GM23338 (cell line): Measurements from ENCODE around the gene DUS2. TPM values are rescaled to one million over a fixed set of nuclear protein-coding genes. Genes with fewer than 3 reads are reported as not detected.

Source experiments
- ATAC-seq: fragments of 200-7000 bp; cut with Tn5 transposase; 3 replicates; pipeline ENCODE4 v1.9.1; 2020
- DNase-seq: peaks from one replicate; pipeline ENCODE4 v3.0.0-alpha.2; 2015; ENCODE audit warnings: low spot score
- H2AFZ ChIP-seq: fragments of 200-600 bp; sonication (generic); 2 replicates; pipeline ENCODE4 v1.8.0; 2016; ENCODE audit warnings: antibody characterized with exemption, mild to moderate bottlenecking, moderate library complexity
- H3F3A ChIP-seq: fragments of 200-600 bp; sonication (generic); replicated peaks from 2 replicates; pipeline ENCODE4 v1.8.0; 2017; ENCODE audit warnings: antibody characterized with exemption, mixed run types, low read depth
- H3K27ac ChIP-seq: fragments of 200-600 bp; sonication (generic); 2 replicates; pipeline ENCODE4 v1.6.1; 2016; ENCODE audit warnings: low read depth
- H3K27me3 ChIP-seq: fragments of 200-600 bp; sonication (generic); 2 replicates; pipeline ENCODE4 v1.8.0; 2016; ENCODE audit warnings: mild to moderate bottlenecking, mixed run types, moderate library complexity; ENCODE audit not compliant: insufficient read depth
- H3K36me3 ChIP-seq: fragments of 200-600 bp; sonication (generic); 2 replicates; pipeline ENCODE4 v1.8.0; 2016; ENCODE audit warnings: mild to moderate bottlenecking; ENCODE audit not compliant: insufficient read depth
- H3K4me1 ChIP-seq: fragments of 200-600 bp; sonication (generic); 2 replicates; pipeline ENCODE4 v1.8.0; 2016; ENCODE audit warnings: mild to moderate bottlenecking, moderate library complexity; ENCODE audit not compliant: insufficient read depth
- H3K4me2 ChIP-seq: fragments of 200-600 bp; sonication (generic); 2 replicates; pipeline ENCODE4 v1.7.1; 2017; ENCODE audit warnings: mixed run types
- H3K4me3 ChIP-seq: fragments of 200-600 bp; sonication (generic); 2 replicates; pipeline ENCODE4 v1.6.1; 2016; ENCODE audit warnings: mixed run types
- H3K79me2 ChIP-seq: fragments of 200-600 bp; sonication (generic); replicated peaks from 2 replicates; pipeline ENCODE4 v1.8.0; 2017; ENCODE audit warnings: mild to moderate bottlenecking; ENCODE audit not compliant: insufficient read depth
- H3K9me2 ChIP-seq: fragments of 200-600 bp; sonication (generic); 2 replicates; pipeline ENCODE4 v1.8.0; 2017; ENCODE audit not compliant: insufficient read depth
- H4K20me1 ChIP-seq: fragments of 200-600 bp; sonication (generic); replicated peaks from 2 replicates; pipeline ENCODE4 v1.8.0; 2017; ENCODE audit warnings: mild to moderate bottlenecking; ENCODE audit not compliant: insufficient read depth
- H3K27ac Mint-ChIP-seq: 2 replicates; pipeline ENCODE4 v1.8.0; 2020; ENCODE audit warnings: inconsistent platforms, mild to moderate bottlenecking, moderate library complexity, mixed read lengths
- H3K27me3 Mint-ChIP-seq: 3 replicates; pipeline ENCODE4 v1.8.0; 2022; ENCODE audit warnings: low read depth, mild to moderate bottlenecking, moderate library complexity, mixed read lengths, inconsistent platforms; ENCODE audit not compliant: insufficient read depth, poor library complexity
- H3K36me3 Mint-ChIP-seq: 3 replicates; pipeline ENCODE4 v1.8.0; 2021; ENCODE audit warnings: low read depth, mild to moderate bottlenecking, inconsistent platforms, moderate library complexity, mixed read lengths
- H3K4me1 Mint-ChIP-seq: 3 replicates; pipeline ENCODE4 v1.8.0; 2020; ENCODE audit warnings: mild to moderate bottlenecking, inconsistent platforms, mixed read lengths
- H3K4me3 Mint-ChIP-seq: 3 replicates; pipeline ENCODE4 v1.8.0; 2021; ENCODE audit warnings: moderate library complexity, mild to moderate bottlenecking, inconsistent platforms, mixed read lengths
- H3K9me3 Mint-ChIP-seq: 3 replicates; pipeline ENCODE4 v1.8.0; 2020; ENCODE audit warnings: moderate library complexity, mild to moderate bottlenecking, inconsistent platforms, mixed read lengths
- CREB1 ChIP-seq: fragments of 250-450 bp; sonication (Bioruptor Pico); IDR thresholded peaks from 2 replicates; pipeline ENCODE4 v1.5.0; 2020; ENCODE audit warnings: low read depth, mild to moderate bottlenecking, moderate library complexity
- CTCF ChIP-seq, 2 experiments: fragments of 200-600 bp in 1 of 2; sonication (generic) in 1 of 2; conservative IDR thresholded peaks; 2 replicates each; pipeline versions ENCODE4 v1.5.1 to v1.6.1; 2016 to 2017; ENCODE audit warnings: antibody characterized with exemption in 2 of 2, low read depth in 2 of 2, mild to moderate bottlenecking in 2 of 2, moderate library complexity in 1 of 2
- EZH2 ChIP-seq: fragments of 200-600 bp; sonication (generic); IDR thresholded peaks from one replicate; pipeline ENCODE4 v1.8.0; 2017; ENCODE audit warnings: antibody characterized with exemption, mild to moderate bottlenecking, low read depth; ENCODE audit not compliant: unreplicated experiment
- EZH2phosphoT487 ChIP-seq: fragments of 200-600 bp; sonication (generic); IDR thresholded peaks from one replicate; pipeline ENCODE4 v1.8.1; 2018; ENCODE audit warnings: antibody characterized with exemption; ENCODE audit not compliant: unreplicated experiment
- JUNB ChIP-seq: IDR thresholded peaks from one replicate; pipeline ENCODE4 v1.6.1; 2016; ENCODE audit warnings: antibody characterized with exemption; ENCODE audit not compliant: unreplicated experiment
- POLR2AphosphoS5 ChIP-seq: IDR thresholded peaks from 2 replicates; pipeline ENCODE4 v1.6.1; 2016; ENCODE audit warnings: antibody characterized with exemption, low read depth
- polyA plus RNA-seq: library from polyadenylated mRNA; unstranded; fragments of >200 nt; fragmentation: Nextera tagmentation; extraction: Ambion mirVana; gene quantifications from 2 replicates; pipeline ENCODE4 v1.2.1, GENCODE V29; 2016
- total RNA-seq: library from RNA; depleted of rRNA; stranded (reverse); fragments of >200 nt; shearing (Covaris generic); gene quantifications from 2 replicates; pipeline ENCODE4 v1.2.3, GENCODE V29; 2014
- TF ChIP-seq, protein P1 (sequence below): fragments of 250-450 bp; sonication (Bioruptor Pico); IDR thresholded peaks from 2 replicates; pipeline ENCODE4 v1.5.0; 2020; ENCODE audit warnings: mild to moderate bottlenecking, moderate library complexity
- TF ChIP-seq, protein P2 (sequence below): IDR thresholded peaks from one replicate; pipeline ENCODE4 v1.6.1; 2018; ENCODE audit warnings: antibody characterized with exemption; ENCODE audit not compliant: unreplicated experiment

Gene DUS2
- total and polyA plus RNA-seq, 2 experiments from 2014 or later = 13.3 to 26.4 TPM

GRCh38 chr16:68064791-68065365 lies 41.8 kb downstream of the DUS2 start:
- H3K36me3 ChIP-seq = no peaks in the 10 kb centered on the region
- H3K4me1 ChIP-seq = no peaks in the 10 kb centered on the region
- H3K36me3 Mint-ChIP-seq = peaks cover 15% of the 10 kb centered on the region
- H3K27me3 Mint-ChIP-seq = peaks cover 10% of the 10 kb centered on the region
- ATAC-seq (peak; percentile 99), DNase-seq (peak; percentile 82)
- no peak overlapping the region for H3K4me2 ChIP-seq
- no peak overlapping the region for H2AFZ ChIP-seq
- no peak overlapping the region; the same call in 2 of the 3 replicates for H3K4me3 Mint-ChIP-seq
- H3K9me3 Mint-ChIP-seq = no peaks in the 10 kb centered on the region; the same call in 2 of the 3 replicates
- TF ChIP-seq CTCF (conservative IDR thresholded peaks at IDR 0.05; ENCODE audit: low read depth in 2 of 2) (peak; percentile 83), CREB1 (no peak)
- no peaks in the 10 kb centered on the region for H3K79me2 ChIP-seq
- no peak overlapping the region for H3K27ac Mint-ChIP-seq
- H3K4me3 ChIP-seq = no peak overlapping the region
- H3K27ac ChIP-seq = no peak overlapping the region
- H3K27me3 ChIP-seq = no peaks in the 10 kb centered on the region
- H3K4me1 Mint-ChIP-seq = peaks cover 3% of the 10 kb centered on the region; the same call in 2 of the 3 replicates
- peaks cover 3% of the 10 kb centered on the region; the same call in 1 of the 2 replicates for H3F3A ChIP-seq
- no peaks in the 10 kb centered on the region for H3K9me2 ChIP-seq
- peaks cover 6% of the 10 kb centered on the region; the same call in 1 of the 2 replicates for H4K20me1 ChIP-seq

DNA sequence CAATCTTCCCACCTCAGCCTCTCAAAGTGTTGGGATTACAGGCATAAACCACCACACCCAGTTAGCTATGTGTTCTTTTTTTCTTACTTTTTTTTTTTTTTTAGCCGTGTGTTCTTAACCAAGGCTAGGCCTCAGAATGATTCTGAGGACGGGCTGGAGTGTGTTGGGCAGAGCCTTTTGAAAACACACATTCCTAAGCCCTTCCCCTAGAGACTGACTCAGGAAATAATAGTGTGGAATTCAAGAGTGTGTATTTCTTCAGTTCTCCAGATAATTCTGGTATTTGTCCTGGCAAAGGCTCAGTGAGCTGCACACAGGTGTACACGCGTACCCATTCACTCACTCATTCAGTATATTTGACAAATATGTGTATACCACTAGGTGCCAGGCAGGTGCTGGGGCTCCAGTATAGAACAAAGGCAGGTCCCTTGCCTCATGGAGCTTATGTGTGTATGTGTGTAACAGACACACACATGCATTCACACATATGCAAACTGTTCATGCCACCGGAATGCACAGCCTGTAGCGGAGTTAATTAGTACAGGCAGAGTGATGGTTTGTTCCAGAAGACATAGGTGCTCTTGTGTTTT lies 42.7 kb downstream of the DUS2 start:
- Histone ChIP-seq H3K27me3 (no peaks in the 10 kb centered on the region), H3K9me2 (no peaks in the 10 kb centered on the region), H3K27ac (no peak overlapping the region), H3K36me3 (no peaks in the 10 kb centered on the region), H3K79me2 (no peaks in the 10 kb centered on the region), H3K4me1 (no peaks in the 10 kb centered on the region), H3K4me2 (no peak overlapping the region), H4K20me1 (peaks cover 6% of the 10 kb centered on the region; the same call in 1 of the 2 replicates), H3K4me3 (no peak overlapping the region), H3F3A (peaks cover 3% of the 10 kb centered on the region; the same call in 1 of the 2 replicates), H2AFZ (no peak overlapping the region)
- no peak overlapping the region for H3K27ac Mint-ChIP-seq
- H3K36me3 Mint-ChIP-seq = peaks cover 23% of the 10 kb centered on the region
- H3K9me3 Mint-ChIP-seq = no peaks in the 10 kb centered on the region; the same call in 2 of the 3 replicates
- no peak for ATAC-seq
- H3K27me3 Mint-ChIP-seq = peaks cover 9% of the 10 kb centered on the region
- H3K4me3 Mint-ChIP-seq = no peak overlapping the region
- no peak for DNase-seq
- H3K4me1 Mint-ChIP-seq = peaks cover 3% of the 10 kb centered on the region; the same call in 2 of the 3 replicates
- TF ChIP-seq, protein P1, sequence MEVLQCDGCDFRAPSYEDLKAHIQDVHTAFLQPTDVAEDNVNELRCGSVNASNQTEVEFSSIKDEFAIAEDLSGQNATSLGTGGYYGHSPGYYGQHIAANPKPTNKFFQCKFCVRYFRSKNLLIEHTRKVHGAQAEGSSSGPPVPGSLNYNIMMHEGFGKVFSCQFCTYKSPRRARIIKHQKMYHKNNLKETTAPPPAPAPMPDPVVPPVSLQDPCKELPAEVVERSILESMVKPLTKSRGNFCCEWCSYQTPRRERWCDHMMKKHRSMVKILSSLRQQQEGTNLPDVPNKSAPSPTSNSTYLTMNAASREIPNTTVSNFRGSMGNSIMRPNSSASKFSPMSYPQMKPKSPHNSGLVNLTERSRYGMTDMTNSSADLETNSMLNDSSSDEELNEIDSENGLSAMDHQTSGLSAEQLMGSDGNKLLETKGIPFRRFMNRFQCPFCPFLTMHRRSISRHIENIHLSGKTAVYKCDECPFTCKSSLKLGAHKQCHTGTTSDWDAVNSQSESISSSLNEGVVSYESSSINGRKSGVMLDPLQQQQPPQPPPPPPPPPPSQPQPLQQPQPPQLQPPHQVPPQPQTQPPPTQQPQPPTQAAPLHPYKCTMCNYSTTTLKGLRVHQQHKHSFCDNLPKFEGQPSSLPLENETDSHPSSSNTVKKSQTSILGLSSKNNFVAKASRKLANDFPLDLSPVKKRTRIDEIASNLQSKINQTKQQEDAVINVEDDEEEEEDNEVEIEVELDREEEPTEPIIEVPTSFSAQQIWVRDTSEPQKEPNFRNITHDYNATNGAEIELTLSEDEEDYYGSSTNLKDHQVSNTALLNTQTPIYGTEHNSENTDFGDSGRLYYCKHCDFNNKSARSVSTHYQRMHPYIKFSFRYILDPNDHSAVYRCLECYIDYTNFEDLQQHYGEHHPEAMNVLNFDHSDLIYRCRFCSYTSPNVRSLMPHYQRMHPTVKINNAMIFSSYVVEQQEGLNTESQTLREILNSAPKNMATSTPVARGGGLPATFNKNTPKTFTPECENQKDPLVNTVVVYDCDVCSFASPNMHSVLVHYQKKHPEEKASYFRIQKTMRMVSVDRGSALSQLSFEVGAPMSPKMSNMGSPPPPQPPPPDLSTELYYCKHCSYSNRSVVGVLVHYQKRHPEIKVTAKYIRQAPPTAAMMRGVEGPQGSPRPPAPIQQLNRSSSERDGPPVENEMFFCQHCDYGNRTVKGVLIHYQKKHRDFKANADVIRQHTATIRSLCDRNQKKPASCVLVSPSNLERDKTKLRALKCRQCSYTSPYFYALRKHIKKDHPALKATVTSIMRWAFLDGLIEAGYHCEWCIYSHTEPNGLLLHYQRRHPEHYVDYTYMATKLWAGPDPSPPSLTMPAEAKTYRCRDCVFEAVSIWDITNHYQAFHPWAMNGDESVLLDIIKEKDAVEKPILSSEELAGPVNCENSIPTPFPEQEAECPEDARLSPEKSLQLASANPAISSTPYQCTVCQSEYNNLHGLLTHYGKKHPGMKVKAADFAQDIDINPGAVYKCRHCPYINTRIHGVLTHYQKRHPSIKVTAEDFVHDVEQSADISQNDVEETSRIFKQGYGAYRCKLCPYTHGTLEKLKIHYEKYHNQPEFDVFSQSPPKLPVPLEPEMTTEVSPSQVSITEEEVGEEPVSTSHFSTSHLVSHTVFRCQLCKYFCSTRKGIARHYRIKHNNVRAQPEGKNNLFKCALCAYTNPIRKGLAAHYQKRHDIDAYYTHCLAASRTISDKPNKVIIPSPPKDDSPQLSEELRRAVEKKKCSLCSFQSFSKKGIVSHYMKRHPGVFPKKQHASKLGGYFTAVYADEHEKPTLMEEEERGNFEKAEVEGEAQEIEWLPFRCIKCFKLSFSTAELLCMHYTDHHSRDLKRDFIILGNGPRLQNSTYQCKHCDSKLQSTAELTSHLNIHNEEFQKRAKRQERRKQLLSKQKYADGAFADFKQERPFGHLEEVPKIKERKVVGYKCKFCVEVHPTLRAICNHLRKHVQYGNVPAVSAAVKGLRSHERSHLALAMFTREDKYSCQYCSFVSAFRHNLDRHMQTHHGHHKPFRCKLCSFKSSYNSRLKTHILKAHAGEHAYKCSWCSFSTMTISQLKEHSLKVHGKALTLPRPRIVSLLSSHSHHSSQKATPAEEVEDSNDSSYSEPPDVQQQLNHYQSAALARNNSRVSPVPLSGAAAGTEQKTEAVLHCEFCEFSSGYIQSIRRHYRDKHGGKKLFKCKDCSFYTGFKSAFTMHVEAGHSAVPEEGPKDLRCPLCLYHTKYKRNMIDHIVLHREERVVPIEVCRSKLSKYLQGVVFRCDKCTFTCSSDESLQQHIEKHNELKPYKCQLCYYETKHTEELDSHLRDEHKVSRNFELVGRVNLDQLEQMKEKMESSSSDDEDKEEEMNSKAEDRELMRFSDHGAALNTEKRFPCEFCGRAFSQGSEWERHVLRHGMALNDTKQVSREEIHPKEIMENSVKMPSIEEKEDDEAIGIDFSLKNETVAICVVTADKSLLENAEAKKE (CRISPR knock-in tag) = no peak
- TF ChIP-seq POLR2AphosphoS5 (no peak), EZH2 (no peak), JUNB (no peak), EZH2phosphoT487 (no peak)
- TF ChIP-seq, protein P2, sequence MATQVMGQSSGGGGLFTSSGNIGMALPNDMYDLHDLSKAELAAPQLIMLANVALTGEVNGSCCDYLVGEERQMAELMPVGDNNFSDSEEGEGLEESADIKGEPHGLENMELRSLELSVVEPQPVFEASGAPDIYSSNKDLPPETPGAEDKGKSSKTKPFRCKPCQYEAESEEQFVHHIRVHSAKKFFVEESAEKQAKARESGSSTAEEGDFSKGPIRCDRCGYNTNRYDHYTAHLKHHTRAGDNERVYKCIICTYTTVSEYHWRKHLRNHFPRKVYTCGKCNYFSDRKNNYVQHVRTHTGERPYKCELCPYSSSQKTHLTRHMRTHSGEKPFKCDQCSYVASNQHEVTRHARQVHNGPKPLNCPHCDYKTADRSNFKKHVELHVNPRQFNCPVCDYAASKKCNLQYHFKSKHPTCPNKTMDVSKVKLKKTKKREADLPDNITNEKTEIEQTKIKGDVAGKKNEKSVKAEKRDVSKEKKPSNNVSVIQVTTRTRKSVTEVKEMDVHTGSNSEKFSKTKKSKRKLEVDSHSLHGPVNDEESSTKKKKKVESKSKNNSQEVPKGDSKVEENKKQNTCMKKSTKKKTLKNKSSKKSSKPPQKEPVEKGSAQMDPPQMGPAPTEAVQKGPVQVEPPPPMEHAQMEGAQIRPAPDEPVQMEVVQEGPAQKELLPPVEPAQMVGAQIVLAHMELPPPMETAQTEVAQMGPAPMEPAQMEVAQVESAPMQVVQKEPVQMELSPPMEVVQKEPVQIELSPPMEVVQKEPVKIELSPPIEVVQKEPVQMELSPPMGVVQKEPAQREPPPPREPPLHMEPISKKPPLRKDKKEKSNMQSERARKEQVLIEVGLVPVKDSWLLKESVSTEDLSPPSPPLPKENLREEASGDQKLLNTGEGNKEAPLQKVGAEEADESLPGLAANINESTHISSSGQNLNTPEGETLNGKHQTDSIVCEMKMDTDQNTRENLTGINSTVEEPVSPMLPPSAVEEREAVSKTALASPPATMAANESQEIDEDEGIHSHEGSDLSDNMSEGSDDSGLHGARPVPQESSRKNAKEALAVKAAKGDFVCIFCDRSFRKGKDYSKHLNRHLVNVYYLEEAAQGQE = no peak
